GM12872 (cell line): ENCODE results near the gene TSPO.

ENCODE experiments used
- TF ChIP-seq, protein P1 (sequence below): IDR thresholded peaks from 3 replicates; pipeline ENCODE4 v1.5.1; 2011; ENCODE audit warnings: low read depth, mild to moderate bottlenecking, low read length, moderate library complexity; ENCODE audit not compliant: insufficient read depth

Gene TSPO

DNA sequence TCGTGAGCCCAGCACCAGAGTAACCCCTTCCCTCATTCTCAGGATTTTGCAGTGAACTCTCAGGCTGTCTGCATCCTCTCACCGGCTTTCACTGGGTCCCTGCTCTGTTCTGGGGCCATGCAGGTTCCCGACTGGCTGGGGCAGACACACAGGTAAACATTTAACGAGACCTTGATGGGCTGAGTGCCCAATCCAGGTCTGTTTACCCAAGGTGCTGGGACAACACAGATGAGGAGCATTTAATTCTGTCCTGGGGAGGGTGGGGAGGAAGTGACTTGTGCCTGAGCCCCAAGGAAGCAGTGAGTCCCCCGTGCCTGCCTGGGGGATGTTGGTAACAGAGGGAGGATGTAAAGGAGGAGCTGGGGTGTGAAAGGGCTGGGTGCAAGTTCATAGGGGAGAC, 36.4 kb upstream of the TSPO start:
- TF ChIP-seq, protein P1, sequence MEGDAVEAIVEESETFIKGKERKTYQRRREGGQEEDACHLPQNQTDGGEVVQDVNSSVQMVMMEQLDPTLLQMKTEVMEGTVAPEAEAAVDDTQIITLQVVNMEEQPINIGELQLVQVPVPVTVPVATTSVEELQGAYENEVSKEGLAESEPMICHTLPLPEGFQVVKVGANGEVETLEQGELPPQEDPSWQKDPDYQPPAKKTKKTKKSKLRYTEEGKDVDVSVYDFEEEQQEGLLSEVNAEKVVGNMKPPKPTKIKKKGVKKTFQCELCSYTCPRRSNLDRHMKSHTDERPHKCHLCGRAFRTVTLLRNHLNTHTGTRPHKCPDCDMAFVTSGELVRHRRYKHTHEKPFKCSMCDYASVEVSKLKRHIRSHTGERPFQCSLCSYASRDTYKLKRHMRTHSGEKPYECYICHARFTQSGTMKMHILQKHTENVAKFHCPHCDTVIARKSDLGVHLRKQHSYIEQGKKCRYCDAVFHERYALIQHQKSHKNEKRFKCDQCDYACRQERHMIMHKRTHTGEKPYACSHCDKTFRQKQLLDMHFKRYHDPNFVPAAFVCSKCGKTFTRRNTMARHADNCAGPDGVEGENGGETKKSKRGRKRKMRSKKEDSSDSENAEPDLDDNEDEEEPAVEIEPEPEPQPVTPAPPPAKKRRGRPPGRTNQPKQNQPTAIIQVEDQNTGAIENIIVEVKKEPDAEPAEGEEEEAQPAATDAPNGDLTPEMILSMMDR, result no peak

- TF ChIP-seq, protein P1, result no peak
Observed at GRCh38 chr22:43116932-43117331, 34.4 kb upstream of the TSPO start.

DNA sequence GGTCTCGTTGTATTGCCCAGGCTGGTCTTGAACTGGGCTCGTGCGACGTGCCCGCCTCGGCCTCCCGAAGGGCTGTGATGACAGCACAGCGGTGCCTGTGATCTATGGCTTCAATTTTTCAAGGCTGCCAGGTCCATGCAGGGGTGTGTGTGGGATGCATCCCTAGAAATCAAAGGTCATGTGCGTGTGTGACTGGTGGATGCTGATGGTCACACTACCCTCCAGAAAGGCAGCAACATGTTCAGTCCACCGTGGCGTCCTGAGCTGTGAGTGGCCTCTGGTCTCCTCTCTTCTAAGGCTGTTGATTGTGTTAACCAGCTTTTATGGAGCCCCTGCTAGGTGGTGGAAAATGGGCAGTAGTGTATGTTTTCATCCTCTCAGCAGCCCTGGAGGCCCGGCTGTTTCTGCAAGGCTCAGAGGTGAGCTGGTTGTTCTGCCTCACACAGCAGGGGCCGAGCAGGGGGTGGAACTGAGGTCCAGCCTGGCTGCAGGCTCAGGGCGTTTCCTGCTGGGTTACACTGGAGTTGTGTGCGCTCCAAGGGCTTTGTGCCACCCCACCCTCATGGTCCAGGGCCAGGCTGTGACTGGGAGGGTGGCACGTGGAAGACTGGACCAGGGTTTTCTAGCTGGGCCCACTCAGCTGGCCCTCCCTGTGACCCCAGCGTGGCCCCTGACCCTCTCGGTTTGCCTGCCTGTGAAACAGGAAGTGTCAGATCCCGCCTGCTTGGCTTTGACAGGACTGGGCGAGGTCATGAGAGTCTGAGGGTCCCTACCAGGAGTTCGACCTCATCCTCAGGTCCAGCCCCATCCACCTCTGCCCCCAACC, 33.1 kb upstream of the TSPO start:
- TF ChIP-seq, protein P1, result no peak

DNA sequence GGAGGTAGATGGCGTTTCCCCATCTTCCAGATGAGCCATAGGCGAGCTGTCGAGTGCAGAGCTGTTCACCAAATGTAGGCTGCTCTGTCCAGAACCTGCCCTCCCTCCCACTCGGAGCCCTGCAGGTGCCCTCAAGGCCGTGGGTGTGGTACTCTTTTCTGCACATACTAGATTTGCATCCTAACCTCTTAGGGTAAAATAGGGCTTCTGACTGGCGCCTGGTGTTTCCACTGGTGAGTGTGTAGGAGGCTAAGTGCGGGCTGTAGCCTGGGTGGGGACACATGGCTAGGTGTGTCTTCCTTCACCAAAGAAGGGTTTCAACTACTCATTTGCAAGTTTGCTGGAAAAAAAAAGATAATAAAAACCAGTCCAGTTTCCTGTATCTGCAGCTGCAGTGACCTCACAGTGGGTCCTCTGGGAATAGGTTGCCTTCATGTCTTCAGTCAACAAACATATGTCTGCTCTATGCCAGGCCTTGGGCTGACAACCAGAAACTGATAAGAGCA, 32.4 kb upstream of the TSPO start:
- TF ChIP-seq, protein P1, result no peak

DNA sequence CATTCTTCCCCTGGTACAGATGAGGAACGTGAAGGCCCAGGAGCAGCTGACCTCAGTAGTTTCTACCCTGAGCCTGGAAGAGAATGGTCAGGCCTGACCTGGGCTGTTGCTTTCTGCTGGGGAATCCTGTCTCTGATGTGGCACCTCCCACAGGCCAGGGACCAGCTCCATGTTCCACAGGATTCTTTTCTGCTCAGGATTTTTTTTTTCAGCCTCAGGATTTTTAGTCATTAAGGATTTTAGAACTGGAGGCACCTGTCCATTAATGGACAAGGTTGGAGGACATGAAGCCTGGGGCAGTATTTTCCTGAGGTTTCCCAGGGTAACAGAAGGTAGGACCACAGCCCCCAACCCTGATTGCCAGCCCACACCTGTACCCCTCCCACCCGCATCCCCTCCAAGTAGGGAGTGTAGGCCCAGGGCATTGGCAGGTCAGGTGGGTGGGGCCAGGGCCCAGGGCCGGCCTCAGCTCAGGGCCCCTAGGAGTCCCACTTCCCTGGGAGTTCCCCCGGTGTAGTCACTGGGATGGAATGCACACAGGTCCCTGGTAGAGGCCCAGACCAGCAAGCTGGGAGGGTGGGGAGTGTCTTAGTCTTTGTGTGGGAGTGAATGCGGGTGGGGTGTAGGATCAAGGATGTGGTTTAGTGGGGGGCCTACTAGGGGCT, 24.7 kb upstream of the TSPO start:
- TF ChIP-seq, protein P1, result no peak

DNA sequence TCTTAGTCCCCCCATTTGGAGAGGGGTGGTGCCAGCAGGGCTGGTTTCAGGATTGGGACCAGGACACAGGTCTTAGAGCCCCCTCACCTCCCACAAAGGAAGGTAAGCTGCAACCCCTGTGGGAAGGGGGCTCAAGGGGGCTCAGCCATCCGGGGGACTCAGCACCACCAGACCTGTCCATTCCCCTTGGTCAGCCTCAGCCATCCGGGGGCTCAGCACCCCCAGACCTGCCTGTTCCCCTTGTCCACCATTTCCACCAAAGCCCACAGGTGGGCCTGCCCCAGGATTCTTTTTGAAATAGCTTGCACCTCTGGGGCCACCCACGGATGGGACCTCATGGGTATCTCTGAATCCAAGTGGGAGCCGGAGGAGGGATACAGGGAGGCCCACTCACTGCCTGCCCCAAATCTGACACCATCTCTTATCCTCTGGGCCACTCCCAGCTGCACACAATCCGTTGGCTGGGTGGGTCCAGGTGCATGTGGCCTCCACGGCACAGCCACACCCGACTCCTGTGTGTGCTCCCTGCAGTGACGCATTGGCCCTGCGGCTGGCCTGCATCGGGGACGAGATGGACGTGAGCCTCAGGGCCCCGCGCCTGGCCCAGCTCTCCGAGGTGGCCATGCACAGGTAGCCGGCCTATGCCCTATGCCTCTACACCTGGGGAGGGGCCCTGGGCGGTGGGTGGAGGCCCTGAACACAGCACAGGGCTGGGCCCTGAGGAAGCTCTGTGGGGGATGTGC, 24.0 kb upstream of the TSPO start:
- TF ChIP-seq, protein P1, result no peak

DNA sequence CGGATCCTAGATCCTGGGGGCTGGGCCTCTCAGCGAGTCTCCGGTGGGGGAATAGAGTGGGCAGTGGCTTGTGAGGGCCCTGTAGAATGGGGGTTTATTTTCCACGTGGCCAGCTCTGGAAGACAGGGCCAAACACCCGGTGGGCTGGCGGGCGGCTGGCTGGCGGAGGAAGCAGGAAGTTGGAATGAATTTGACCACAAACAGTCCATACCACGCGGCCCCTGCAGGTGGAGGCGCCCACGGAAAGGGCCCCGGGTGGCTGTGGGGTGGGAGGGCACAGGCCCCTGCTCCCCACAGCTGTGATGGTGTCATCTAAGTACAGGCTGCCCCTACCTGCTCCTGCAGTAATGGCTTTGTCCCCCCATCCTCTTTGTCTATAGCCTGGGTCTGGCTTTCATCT, 23.2 kb upstream of the TSPO start:
- TF ChIP-seq, protein P1, result no peak
